Panc1 (cell line): ENCODE measurements around the gene FZR1. TPM values are rescaled to one million over a fixed set of nuclear protein-coding genes. Genes with fewer than 3 reads are reported as not detected.

ENCODE experiments used
- ATAC-seq: fragments of 200-7000 bp; cut with Tn5 transposase; 2 replicates; pipeline ENCODE4 v1.9.1; 2020; ENCODE audit warnings: mild to moderate bottlenecking, moderate library complexity
- BruUV-seq: library from RNA; stranded (reverse); fragments of 400-500 nt; replicated peaks from 2 replicates; lab custom pipeline; 2021; lab: Mats Ljungman, UMichigan
- CTCF ChIA-PET: fragments of 300-600 bp; sonication (Branson Sonifier 250); formaldehyde crosslinking; loops from one replicate; lab custom pipeline; 2022; ENCODE audit warnings: antibody characterized with exemption; lab: Charles Lee
- POLR2A ChIA-PET: fragments of 300-600 bp; sonication (Branson Sonifier 250); formaldehyde crosslinking; loops from one replicate; lab custom pipeline; 2022; ENCODE audit warnings: antibody characterized with exemption; lab: Charles Lee
- DNase-seq: peaks from one replicate; pipeline ENCODE4 v3.0.0-alpha.2; 2010; ENCODE audit warnings: low read depth, low spot score
- H3K27ac ChIP-seq: 2 replicates; pipeline ENCODE4 v1.5.1; 2011; ENCODE audit warnings: mild to moderate bottlenecking, low read length, inconsistent platforms
- H3K27me3 ChIP-seq: fragments of 200-500 bp; sonication (Bioruptor generic); 2 replicates; pipeline ENCODE4 v1.6.0; 2014; ENCODE audit warnings: low read length, inconsistent platforms; ENCODE audit not compliant: control insufficient read depth, insufficient read depth
- H3K36me3 ChIP-seq: fragments of 200-500 bp; sonication (Bioruptor generic); 2 replicates; pipeline ENCODE4 v1.5.1; 2014; ENCODE audit warnings: inconsistent platforms, mild to moderate bottlenecking, low read length, moderate library complexity; ENCODE audit not compliant: control insufficient read depth, insufficient read depth
- H3K4me1 ChIP-seq: 2 replicates; pipeline ENCODE4 v1.5.1; 2011; ENCODE audit warnings: inconsistent platforms, mild to moderate bottlenecking, low read length, moderate library complexity; ENCODE audit not compliant: control insufficient read depth, insufficient read depth
- H3K4me3 ChIP-seq, 2 experiments: 2 replicates each; pipeline ENCODE4 v1.5.1; 2011 to 2012; ENCODE audit warnings: low read depth in 2 of 2, low read length in 2 of 2, mild to moderate bottlenecking in 2 of 2, inconsistent platforms in 1 of 2, moderate library complexity in 1 of 2
- H3K9me3 ChIP-seq: fragments of 200-500 bp; sonication (Bioruptor generic); 2 replicates; pipeline ENCODE4 v1.5.1; 2014; ENCODE audit warnings: low read depth, mild to moderate bottlenecking, inconsistent platforms, low read length, moderate library complexity; ENCODE audit not compliant: control insufficient read depth, insufficient read depth
- REST ChIP-seq, 2 experiments: IDR thresholded peaks; 2 replicates each; pipeline ENCODE4 v1.6.1; 2011 to 2012; ENCODE audit warnings: low read depth in 2 of 2, control low read depth in 1 of 2, low read length in 1 of 2, mild to moderate bottlenecking in 1 of 2, moderate library complexity in 1 of 2; ENCODE audit not compliant: insufficient read depth in 1 of 2
- TCF7L2 ChIP-seq: IDR thresholded peaks from 2 replicates; pipeline ENCODE4 v1.6.1; 2011; ENCODE audit warnings: mild to moderate bottlenecking, low read depth, low read length, inconsistent platforms
- in situ Hi-C: cut with HindIII; loops from 2 replicates; pipeline ENCODE4 v1.10.0; 2016; ENCODE audit warnings: low sequenced_read_pairs, low pct_unique_long_range_greater_than_20kb
- intact Hi-C: fragments of 100-400 bp; cut with micrococcal nuclease; formaldehyde crosslinking; loops from one replicate; pipeline ENCODE4 v1.10.0; 2022; ENCODE audit not compliant: unreplicated experiment
- total RNA-seq: library from RNA; stranded (reverse); gene quantifications from one replicate; pipeline ENCODE4 v1.2.1, GENCODE V29; 2021; ENCODE audit not compliant: unreplicated experiment

The FZR1 gene
- total RNA-seq, 1 experiment from 2014 or later = 48.7 TPM

- no TSS peak for BruUV-seq
- ATAC-seq (peak; percentile 42; the same call in 1 of the 2 replicates), DNase-seq (no peak)
- Histone ChIP-seq H3K9me3 (no peaks in the 10 kb centered on the region), H3K36me3 (no peaks in the 10 kb centered on the region), H3K4me3 (no peak overlapping the region), H3K27ac (no peak overlapping the region), H3K4me1 (no peaks in the 10 kb centered on the region), H3K27me3 (no peaks in the 10 kb centered on the region)
- ChIA-PET POLR2A (no interaction called here), CTCF (no interaction called here)
- no peak for TF ChIP-seq REST (IDR thresholded peaks at IDR 0.05; ENCODE audit: insufficient read depth in 1 of 2, low read depth in 2 of 2, low read length in 1 of 2)
- TF ChIP-seq TCF7L2 = no peak
- in situ Hi-C loops = no loop called here
- intact Hi-C loops = no loop called here
These were observed 80.7 kb downstream of the FZR1 start for GRCh38 chr19:3586707-3587346.

Other genes with a start within 250 kb of the FZR1 start
- gene NFIC, start 139.7 kb upstream of the FZR1 start, total RNA-seq = 120 TPM
- 0.28 TPM for gene SMIM24, start 25.8 kb upstream of the FZR1 start, total RNA-seq
- gene SMIM44, start 22.9 kb upstream of the FZR1 start, total RNA-seq = not detected
- gene DOHH, start 5.6 kb upstream of the FZR1 start, total RNA-seq = 24.9 TPM
- gene TEKTIP1, start 32.9 kb downstream of the FZR1 start, total RNA-seq = not detected
- gene MFSD12, start 51.3 kb downstream of the FZR1 start, total RNA-seq = 98.8 TPM
- 74.7 TPM for gene HMG20B, start 66.6 kb downstream of the FZR1 start, total RNA-seq
- 0.92 TPM for gene GIPC3, start 79.2 kb downstream of the FZR1 start, total RNA-seq
- gene TBXA2R, start 100.6 kb downstream of the FZR1 start, total RNA-seq = 5.2 TPM
- gene CACTIN, start 120.5 kb downstream of the FZR1 start, total RNA-seq = 25.2 TPM
- 30.6 TPM for gene PIP5K1C, start 194.2 kb downstream of the FZR1 start, total RNA-seq
- gene TJP3, start 202.1 kb downstream of the FZR1 start, total RNA-seq = 2.7 TPM